Vagina (tissue), 2 donors: ENCODE results near the gene SMIM20.
"Not testable (repeated sequence)": the region's sequence is repeated elsewhere in the genome, so short reads cannot be mapped to it uniquely, and the experiment has no call there.

Source experiments
- CTCF ChIP-seq, 3 experiments: fragments of 450-650 bp in 2 of 3; fragments of 200-600 bp in 1 of 3; sonication (generic) in 1 of 3; IDR thresholded peaks; one replicate each; pipeline ENCODE4 v1.5.1; 2017 to 2019; ENCODE audit warnings: antibody characterized with exemption in 3 of 3, mild to moderate bottlenecking in 2 of 3, moderate library complexity in 2 of 3
- POLR2A ChIP-seq, 2 donors: fragments of 450-650 bp; IDR thresholded peaks; one replicate each; pipeline ENCODE4 v1.6.1; 2017; ENCODE audit warnings: antibody characterized with exemption in 2 of 2, mild to moderate bottlenecking in 2 of 2, moderate library complexity in 2 of 2
- POLR2AphosphoS5 ChIP-seq, 2 donors: sonication (generic); formaldehyde crosslinking; IDR thresholded peaks; one replicate each; pipeline ENCODE4 v1.9.0; 2017; ENCODE audit warnings: antibody characterized with exemption in 2 of 2, mild to moderate bottlenecking in 2 of 2, low read depth in 1 of 2; ENCODE audit not compliant: insufficient read depth in 1 of 2

GRCh38 chr4:25866401-25866800 lies 47.6 kb upstream of the SMIM20 start:
- TF ChIP-seq POLR2AphosphoS5 (IDR thresholded peaks at IDR 0.05; ENCODE audit: insufficient read depth in 1 of 2, low read depth in 1 of 2); CTCF (IDR thresholded peaks at IDR 0.05); POLR2A (IDR thresholded peaks at IDR 0.05): not testable (repeated sequence)
